ENCODE data around the gene WDR5. TPM values are rescaled to one million over a fixed set of nuclear protein-coding genes. Genes with fewer than 3 reads are reported as not detected.

The WDR5 gene
- polyA plus RNA-seq, 2 of the 4 experiments (the other 2 are of a cell fraction) = 37.9 to 46.0 TPM

DNA sequence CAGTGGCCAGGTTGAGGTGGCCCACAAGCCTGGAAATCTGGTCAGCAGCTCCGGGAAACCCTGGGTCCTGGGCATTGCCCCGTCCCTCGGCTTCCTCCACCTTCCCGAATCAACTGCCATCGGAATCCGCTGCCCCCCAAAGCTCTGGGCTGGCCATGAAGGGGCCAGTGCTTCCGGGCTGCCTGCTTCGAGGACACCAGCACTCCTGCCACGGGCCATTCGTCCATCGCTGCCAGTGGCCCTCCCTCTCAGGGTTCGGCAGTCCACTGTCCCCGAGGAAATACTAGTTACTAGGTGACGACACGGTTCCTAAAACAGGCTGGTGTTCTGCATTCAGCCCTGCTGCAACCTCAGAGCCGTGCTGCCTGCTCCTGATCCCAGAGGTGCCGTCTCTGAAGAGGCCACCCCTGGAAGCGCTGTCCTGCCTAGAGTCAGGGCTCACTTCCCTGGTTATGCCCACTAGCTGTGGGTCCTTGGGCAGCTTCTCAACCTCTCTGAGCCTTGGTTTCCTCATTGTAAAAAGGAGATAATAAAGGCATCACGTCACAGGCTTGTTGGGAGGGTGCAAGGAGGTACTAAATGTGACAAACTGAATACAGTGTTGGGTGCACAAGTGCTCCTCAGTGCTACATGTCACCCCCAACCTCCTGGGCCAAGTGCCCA, 3.5 kb upstream of the WDR5 start:
- ChIA-PET POLR2A (no interaction called here), CTCF (interaction anchor here (0.7 to 1.9 kb wide), 4 partner anchors 39 to 353 kb away, joined by 3 to 7 read pairs (median 4); no protein-coding TSS in a partner anchor)
- Histone ChIP-seq H3K27ac (no peak overlapping the region), H3K4me2 (no peak overlapping the region), H3K4me1 (peaks cover 21% of the 10 kb centered on the region), H3K4me3 (no peak overlapping the region), H3K9me3 (no peaks in the 10 kb centered on the region)
- TF ChIP-seq BCL3 (IDR thresholded peaks at IDR 0.05) (no peak), RNF2 (IDR thresholded peaks at IDR 0.05; ENCODE audit: borderline replicate concordance, low read depth) (no peak)
- ATAC-seq (no peak), DNase-seq (ENCODE audit: low read depth in 1 of 2, low spot score in 1 of 2) (no peak), FAIRE-seq (no peak)
- 93% methylated on average over 16 of the region's 19 CpGs for whole genome bisulfite sequencing (ENCODE audit: missing lambda C conversion rate)

GRCh38 chr9:134134949-134135342, 936 bp upstream of the WDR5 start:
- DNase-seq (ENCODE audit: low read depth in 1 of 2, low spot score in 1 of 2) (peak in 1 of 2 experiments; percentile 58), FAIRE-seq (no peak), ATAC-seq (peak; percentile 42 to 52)
- Histone ChIP-seq H3K4me3 (peak overlapping the region; percentile 86), H3K9me3 (no peaks in the 10 kb centered on the region), H3K27ac (peak overlapping the region; percentile 94 to 97), H3K4me2 (peak overlapping the region; percentile 93), H3K4me1 (peaks cover 38% of the 10 kb centered on the region)
- 53% methylated on average over 3 of the region's 7 CpGs for WGBS (ENCODE audit: missing lambda C conversion rate)
- POLR2A ChIA-PET = no interaction called here
- CTCF ChIA-PET = interaction anchor here (0.5 to 1.4 kb wide), 4 partner anchors 13 to 66 kb away, joined by 3 read pairs; no protein-coding TSS in a partner anchor
- TF ChIP-seq EP300 (IDR thresholded peaks at IDR 0.05) (no peak), MYC (IDR thresholded peaks at IDR 0.05; ENCODE audit: borderline replicate concordance, low read length) (no peak), NR3C1 (IDR thresholded peaks at IDR 0.05) (no peak), MAFK (IDR thresholded peaks at IDR 0.05; ENCODE audit: partially characterized antibody) (no peak), HOXA7 (CRISPR knock-in tag; IDR thresholded peaks at IDR 0.05) (no peak), RAD21 (conservative IDR thresholded peaks at IDR 0.05 in 1 of 2, IDR thresholded peaks at IDR 0.05 in 1 of 2) (no peak), HMGXB4 (CRISPR knock-in tag; IDR thresholded peaks at IDR 0.05; ENCODE audit: borderline replicate concordance) (no peak), ZSCAN20 (CRISPR knock-in tag; IDR thresholded peaks at IDR 0.05) (no peak), POLR2A (IDR thresholded peaks at IDR 0.05; ENCODE audit: low read length) (no peak), TP53 (CRISPR knock-in tag; IDR thresholded peaks at IDR 0.05) (no peak)

DNA sequence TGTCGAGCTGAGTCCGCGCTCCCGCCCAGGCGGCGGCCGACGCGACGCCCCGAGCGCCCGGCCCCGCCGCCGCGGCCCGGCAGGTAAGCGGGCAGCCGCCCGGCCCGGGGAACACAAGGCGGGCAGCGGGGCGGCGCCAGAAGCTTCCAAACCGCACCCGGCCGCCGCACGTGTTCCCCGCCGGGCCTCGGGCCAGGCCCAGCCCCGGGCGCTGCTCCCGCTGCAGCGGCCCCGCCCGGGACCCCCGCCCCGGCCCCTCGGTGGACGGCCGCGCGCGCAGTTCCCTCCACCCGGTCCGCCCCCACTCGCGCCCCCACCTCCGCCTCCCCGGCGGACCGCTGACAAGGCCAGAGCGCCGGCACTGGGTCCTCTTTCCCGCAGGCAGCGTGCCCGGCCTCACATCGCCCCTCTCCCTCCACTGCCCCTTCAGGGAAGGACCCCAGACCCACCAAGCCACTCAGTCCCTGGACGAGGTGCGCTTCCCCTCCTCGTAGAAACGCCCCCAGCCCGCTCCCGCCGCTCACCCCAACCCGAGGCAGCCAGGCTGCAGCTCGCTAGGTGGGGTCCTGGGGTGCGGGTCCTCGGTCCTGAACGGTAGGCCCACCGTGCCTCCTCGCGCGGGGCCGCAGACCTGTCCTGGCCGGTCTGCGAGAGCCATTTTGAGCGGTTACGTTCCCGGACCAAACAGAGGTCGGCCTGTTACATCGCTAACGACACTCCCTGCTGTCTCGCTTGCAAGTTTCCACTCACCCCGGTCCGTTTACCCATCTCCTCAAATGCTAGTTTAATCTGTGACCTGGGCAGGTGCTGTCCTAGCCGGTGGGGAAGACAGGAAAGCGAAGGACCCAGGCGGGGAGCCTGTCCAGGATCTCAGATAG, 475 bp downstream of the WDR5 start:
- Histone ChIP-seq H3K9me3 (no peaks in the 10 kb centered on the region), H3K4me1 (peaks cover 29% of the 10 kb centered on the region), H3K27ac (peak overlapping the region; percentile 94 to 97), H3K4me2 (peak overlapping the region; percentile 93), H3K4me3 (peak overlapping the region; percentile 86)
- ATAC-seq = peak; percentile 9 to 35; a peak in 4 of 6 replicates
- no peak for FAIRE-seq
- WGBS (ENCODE audit: missing lambda C conversion rate) = 5% methylated on average over 23 of the region's 93 CpGs
- CTCF ChIA-PET = interaction anchor here (0.7 to 1.4 kb wide), 4 partner anchors 11 to 143 kb away, joined by 3 to 4 read pairs (median 3); no protein-coding TSS in a partner anchor
- DNase-seq (ENCODE audit: low read depth in 1 of 2, low spot score in 1 of 2) = peak in 1 of 2 experiments; percentile 18
- POLR2A ChIA-PET = interaction anchor here (0.6 to 1.0 kb wide), 5 partner anchors 11 to 189 kb away, joined by 3 to 8 read pairs (median 3); no protein-coding TSS in a partner anchor
- no peak for TF ChIP-seq NFE2L2 (conservative IDR thresholded peaks at IDR 0.05; ENCODE audit: low read length)
- TF ChIP-seq POLR2A (IDR thresholded peaks at IDR 0.05; ENCODE audit: low read length) = peak; percentile 61; the same call in 1 of the 2 replicates
- TF ChIP-seq PHF8 (IDR thresholded peaks at IDR 0.05; ENCODE audit: borderline replicate concordance, low read depth) = no peak
- TF ChIP-seq, protein P1, sequence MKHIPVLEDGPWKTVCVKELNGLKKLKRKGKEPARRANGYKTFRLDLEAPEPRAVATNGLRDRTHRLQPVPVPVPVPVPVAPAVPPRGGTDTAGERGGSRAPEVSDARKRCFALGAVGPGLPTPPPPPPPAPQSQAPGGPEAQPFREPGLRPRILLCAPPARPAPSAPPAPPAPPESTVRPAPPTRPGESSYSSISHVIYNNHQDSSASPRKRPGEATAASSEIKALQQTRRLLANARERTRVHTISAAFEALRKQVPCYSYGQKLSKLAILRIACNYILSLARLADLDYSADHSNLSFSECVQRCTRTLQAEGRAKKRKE (CRISPR knock-in tag; IDR thresholded peaks at IDR 0.05; ENCODE audit: low read depth) = no peak
- no peak for TF ChIP-seq MAFK (IDR thresholded peaks at IDR 0.05; ENCODE audit: partially characterized antibody)
- TF ChIP-seq CHD2 (IDR thresholded peaks at IDR 0.05; ENCODE audit: low read length, partially characterized antibody) = no peak
- TF ChIP-seq HMGXB4 (CRISPR knock-in tag; IDR thresholded peaks at IDR 0.05; ENCODE audit: borderline replicate concordance) = no peak
- peak; percentile 73; a peak in 3 of 5 replicates for TF ChIP-seq JUN (IDR thresholded peaks at IDR 0.05)
- TF ChIP-seq JUNB (IDR thresholded peaks at IDR 0.05) = no peak
- TF ChIP-seq, protein P2, sequence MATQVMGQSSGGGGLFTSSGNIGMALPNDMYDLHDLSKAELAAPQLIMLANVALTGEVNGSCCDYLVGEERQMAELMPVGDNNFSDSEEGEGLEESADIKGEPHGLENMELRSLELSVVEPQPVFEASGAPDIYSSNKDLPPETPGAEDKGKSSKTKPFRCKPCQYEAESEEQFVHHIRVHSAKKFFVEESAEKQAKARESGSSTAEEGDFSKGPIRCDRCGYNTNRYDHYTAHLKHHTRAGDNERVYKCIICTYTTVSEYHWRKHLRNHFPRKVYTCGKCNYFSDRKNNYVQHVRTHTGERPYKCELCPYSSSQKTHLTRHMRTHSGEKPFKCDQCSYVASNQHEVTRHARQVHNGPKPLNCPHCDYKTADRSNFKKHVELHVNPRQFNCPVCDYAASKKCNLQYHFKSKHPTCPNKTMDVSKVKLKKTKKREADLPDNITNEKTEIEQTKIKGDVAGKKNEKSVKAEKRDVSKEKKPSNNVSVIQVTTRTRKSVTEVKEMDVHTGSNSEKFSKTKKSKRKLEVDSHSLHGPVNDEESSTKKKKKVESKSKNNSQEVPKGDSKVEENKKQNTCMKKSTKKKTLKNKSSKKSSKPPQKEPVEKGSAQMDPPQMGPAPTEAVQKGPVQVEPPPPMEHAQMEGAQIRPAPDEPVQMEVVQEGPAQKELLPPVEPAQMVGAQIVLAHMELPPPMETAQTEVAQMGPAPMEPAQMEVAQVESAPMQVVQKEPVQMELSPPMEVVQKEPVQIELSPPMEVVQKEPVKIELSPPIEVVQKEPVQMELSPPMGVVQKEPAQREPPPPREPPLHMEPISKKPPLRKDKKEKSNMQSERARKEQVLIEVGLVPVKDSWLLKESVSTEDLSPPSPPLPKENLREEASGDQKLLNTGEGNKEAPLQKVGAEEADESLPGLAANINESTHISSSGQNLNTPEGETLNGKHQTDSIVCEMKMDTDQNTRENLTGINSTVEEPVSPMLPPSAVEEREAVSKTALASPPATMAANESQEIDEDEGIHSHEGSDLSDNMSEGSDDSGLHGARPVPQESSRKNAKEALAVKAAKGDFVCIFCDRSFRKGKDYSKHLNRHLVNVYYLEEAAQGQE (IDR thresholded peaks at IDR 0.05) = no peak
- no peak for TF ChIP-seq HOXA7 (CRISPR knock-in tag; IDR thresholded peaks at IDR 0.05)

All from A549 (cell line).